HG03139 (cell line): ENCODE results near the gene MGMT.

Source experiments
- ATAC-seq: cut with Tn5 transposase; IDR thresholded peaks from one replicate; pipeline ENCODE4 v1.9.1; 2021; ENCODE audit not compliant: unreplicated experiment

MGMT gene

DNA sequence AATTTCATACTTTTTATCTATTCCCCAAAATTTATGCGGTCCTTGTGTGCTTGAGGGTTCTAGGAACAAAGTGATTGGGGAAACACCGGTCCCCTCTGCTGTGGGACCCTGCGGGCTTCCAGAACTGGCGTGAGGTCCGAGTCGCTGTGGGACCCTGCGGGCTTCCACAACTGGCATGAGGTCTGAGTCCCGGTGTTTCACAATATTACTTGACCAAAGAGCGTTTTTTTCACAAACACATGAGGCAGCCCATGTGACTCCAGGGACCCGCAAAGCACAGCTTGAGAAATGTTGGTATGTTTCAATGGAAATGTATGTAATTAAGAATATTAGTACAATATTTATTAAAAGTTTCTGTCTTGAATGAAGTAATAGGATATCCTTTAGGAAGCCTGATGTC is 212.2 kb downstream of the MGMT start:
- no peak for ATAC-seq

DNA sequence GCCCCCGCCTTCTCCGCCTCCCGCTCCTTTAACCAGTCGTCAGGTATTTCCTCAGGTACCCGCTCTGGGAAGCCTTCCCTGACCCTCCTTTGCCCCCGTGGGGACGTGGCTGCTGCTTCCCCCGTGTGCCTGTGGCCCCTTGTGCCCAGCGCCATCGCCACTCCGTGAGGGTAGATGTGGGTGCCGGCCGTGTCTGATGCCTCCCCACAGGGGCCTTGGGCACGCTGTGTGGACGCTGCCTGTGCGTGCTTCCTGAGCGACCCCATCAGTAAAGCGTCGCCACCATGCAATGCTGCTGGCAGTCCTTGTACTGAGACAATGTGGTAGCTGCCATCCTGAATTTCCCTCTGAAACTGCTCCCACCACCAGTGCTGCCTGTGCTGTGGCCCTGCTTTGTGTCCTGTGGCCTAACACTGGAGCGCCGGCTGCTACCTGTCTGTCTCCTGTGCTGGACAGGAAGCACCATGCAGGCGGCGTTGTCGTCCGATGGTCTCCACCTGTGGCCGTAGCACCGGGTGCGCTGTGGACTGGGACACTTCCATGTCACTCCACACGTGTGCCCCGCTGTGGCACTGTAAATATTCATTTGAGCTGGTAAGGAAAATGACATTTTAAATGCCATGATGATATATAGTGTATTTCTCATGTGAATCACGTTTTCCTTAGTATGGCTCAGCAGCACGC is 213.8 kb downstream of the MGMT start:
- ATAC-seq, result no peak

DNA sequence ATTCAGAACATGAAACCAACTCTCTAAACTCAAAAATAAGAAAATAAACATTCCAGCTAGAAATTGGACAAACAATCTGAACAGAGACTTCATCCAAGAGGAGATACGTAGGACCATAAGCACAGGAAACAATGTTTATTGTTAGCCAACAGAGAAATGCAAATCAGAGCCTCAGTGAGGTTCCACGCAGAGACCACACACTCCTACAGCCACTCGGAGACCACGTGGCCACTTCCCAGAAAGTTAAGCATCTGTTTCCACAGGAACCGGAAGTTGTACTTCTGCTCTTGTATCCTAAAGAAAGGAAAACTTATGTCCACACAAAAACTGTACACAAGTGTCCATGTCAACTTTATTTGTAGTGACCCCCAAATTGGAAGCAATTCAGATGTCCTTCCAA is 214.8 kb downstream of the MGMT start:
- no peak for ATAC-seq

DNA sequence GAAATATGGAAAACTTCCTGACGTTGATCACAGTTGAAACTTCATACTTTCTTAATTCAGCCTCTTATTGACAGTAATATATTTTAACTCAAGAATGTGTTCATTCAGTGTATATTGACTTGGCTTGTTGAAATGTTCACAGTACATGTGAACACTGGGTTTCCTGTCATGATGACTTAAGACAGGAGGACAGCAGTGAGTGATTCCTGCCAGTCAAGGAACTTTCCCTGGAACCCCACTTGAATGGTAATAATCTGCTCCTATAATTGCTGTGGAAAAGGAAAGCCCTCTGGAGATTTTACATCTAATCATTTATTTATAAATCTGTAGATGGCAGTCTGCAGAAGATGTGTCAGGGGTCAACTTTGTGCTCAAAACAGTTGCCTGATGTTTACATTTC is 216.5 kb downstream of the MGMT start:
- ATAC-seq, result no peak

DNA sequence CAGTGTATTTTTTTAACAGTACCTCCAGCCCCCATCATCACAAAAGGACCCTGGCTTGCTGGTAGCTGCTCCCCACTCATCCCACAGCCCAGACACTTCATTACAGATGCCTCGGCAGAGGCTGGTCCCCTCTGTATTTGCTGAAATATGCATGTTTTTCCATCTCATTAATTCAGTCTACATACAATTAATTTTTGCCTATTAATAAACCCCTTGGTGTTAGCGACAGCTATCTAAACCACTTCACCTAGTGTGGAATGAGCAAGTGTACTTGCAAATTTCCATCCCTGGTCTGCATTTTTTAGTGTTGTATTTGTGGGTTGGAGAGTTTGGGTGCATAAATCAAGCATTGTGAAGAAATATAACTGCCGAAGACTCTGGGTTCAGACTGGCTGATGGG is 216.9 kb downstream of the MGMT start:
- no peak for ATAC-seq

DNA sequence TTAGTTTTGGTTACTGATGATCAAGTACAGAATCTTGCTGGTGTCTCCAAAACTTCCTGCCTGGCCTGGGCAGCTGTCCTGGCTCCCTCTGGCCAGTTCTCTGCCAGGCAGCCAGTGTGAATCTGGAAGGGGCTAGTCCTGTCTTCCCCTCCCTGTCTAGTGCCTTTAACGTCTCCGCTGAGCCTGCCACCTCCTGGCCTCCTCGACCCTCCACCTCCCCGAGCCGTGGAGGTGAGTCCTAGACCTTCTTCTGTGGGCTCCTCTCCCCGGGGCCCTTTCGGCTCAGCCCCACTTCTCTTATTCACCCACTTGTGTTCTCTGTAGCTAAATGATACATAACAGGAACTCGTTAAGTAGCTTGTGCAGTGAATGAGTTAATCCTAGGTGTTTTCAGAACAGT is 218.2 kb downstream of the MGMT start:
- no peak for ATAC-seq

DNA sequence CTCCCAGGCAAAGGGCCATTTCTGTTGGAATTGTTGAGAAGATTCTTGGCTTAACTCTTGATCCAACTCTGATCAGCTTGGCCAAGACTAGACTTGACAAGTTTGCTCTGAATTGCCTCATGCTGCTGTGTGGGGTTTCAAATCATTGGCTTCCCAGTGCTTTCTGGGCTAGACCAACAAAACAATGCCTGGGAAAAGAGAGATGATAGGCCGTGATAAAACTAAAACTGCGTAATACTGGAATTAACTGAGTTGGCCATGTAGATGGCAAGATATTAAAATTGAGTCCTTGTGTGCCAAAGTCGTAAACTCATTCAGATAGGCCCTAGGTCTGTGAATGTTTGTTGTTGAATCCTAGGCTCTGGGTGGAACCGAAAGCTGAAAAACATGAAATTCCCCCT is 222.6 kb downstream of the MGMT start:
- ATAC-seq, result no peak

DNA sequence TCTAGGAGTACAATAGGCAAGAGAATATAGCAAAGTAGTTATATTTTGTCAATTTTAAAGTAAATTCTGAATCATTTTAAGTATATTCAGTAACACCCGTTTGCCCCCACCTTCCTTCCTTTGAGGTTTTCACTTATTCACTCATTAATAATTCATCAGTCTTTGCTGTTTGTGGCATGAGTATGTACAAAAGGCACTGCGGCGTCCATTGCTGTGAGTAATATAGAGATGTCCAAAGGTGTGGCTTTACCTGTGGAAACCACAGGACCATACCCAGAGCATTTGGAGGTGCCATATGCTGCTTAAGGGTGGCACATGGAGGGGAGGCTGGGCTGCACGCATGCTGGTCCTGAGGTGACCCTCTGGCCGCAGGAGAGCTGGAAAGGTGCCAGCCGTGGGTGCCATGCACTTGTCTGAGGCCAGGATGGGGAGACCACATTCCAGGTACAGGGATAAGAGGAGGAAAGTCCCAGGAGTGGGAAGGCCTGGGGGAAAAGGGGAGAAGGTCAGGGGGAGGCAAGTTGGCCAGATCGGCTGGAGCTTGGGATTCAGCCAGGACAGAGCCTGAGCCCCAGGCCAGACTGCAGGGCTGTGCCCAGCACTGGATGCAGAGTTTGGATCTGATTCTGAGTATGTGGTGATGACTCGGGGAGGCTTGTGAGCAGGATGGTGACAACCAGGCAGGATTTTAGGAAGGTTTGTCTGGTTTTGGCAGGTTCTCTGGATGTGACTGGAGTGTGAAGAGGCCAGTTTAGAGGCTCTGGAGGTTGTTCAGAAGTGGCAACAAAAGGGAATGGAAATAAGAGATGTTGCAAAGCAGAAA is 223.4 kb downstream of the MGMT start:
- no peak for ATAC-seq

DNA sequence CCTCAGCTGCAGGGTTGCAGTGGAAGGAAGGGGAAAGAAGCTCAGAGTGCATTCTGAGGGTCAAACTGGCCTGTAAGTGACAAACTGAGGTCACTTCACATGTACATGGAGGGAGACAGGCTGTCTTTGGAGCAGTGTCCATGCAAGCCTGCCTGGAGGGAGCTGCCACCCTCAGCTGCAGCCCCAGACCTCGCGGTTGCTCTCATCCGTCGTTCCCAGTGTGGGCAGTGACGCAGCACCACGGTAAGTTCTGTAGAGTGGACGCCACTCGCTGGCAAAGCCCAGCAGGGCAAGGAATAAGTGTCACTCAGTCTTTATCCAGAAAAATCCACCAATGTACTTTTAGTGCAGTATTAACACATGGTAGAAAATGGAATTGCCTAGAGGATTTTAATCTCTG is 225.7 kb downstream of the MGMT start:
- no peak for ATAC-seq

DNA sequence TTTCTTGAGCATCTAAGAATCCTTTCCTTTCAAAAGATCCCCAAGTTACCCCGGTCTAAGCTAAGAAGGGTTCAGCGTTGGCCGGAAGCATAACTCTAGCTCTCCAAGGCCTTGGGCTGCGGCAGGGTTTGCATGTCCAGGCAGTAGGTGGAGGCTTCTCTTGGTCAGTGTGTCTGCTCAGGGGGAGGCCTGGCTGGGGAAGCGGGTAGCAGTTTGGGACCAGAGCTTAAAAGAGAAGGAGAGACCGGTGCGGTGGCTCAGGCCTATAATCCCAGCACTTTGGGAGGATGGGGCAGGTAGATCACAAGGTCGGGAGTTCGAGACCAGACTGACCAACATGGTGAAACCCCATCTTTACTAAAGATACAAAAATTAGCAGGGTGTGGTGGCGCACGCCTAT is 226.3 kb downstream of the MGMT start:
- ATAC-seq, result no peak

DNA sequence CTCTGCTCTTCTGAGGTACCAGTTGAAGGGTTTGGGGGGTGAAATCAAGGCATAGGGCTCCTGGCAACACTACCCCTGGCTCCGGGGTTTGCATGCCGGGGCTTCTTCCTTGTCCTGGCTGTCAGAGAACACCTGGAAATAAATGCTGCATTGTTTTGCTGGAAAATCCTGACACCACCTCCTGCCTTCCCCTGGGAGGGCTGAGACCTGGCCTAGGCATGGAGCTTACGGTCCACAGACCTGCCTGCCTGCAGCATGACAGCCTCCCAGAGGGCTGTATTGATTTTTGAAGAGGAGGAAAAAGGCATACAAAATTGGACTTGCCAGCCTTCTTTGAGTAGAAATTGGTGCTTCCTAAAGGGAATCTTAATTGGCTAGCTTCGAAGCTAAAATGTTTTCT is 227.1 kb downstream of the MGMT start:
- ATAC-seq, result no peak

DNA sequence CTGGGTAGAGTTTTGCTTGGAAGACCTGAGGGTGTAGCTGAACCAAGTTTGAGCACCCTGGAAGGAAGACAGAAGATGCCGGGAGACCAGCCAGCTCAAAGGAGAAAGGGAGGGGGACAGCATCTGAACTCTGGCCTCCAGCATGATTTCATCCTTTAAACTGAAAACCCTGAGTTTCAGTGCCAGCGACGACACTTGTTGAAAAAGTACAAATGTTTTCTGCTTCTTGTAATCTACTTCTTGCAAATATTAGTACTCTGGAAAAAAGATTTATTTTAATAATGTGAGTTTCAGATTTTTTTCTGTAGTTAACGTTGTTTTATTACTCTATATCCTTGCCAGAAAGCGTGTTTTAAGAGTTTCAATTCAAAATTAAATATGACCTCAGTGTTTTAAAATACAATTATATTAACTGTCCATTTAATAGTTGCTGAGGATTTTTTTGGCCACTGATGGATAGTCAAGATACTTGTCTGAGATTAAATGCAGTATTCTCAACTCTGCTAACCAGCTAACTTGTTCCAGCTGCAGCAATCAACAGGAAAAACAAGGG is 227.7 kb downstream of the MGMT start:
- ATAC-seq, result no peak

DNA sequence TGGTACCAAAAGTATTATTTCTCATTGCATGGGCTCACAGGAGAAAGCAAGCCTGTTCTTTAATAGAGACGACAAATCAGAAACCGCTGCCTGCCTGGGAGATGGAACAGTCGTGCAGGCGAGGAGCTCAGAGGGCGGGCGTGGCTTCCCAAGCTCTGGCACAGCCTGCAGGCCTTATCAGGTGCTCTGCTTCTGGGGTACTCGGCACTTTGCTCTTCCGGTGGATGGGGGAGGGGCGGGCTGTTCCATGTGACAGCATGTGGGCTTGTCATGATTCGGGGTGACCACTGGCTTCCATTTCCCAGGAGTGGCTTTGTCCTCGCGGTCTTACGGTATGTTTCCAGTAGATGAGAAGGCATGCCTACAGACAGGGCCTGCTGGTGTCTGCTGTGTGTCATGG is 228.6 kb downstream of the MGMT start:
- no peak for ATAC-seq

DNA sequence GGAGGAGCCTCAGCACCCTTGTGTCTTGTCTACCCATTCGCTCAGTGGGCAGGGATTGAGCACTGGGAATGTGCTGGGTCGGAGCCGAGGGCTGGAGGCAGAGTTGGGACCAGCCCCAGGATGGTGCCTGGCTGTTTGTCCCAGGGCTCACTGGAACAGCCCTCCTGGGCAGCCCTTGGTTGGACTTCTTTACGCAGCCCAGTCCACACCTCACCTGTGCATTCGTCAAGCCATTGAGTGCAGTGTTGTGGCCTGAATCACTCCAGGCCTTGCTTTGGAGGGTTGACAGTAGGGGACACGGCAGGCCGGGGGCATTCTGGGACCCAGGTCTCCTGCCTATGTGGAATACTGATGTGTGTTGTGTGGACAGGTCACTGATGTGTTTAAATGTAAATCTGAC is 229.6 kb downstream of the MGMT start:
- ATAC-seq, result no peak

DNA sequence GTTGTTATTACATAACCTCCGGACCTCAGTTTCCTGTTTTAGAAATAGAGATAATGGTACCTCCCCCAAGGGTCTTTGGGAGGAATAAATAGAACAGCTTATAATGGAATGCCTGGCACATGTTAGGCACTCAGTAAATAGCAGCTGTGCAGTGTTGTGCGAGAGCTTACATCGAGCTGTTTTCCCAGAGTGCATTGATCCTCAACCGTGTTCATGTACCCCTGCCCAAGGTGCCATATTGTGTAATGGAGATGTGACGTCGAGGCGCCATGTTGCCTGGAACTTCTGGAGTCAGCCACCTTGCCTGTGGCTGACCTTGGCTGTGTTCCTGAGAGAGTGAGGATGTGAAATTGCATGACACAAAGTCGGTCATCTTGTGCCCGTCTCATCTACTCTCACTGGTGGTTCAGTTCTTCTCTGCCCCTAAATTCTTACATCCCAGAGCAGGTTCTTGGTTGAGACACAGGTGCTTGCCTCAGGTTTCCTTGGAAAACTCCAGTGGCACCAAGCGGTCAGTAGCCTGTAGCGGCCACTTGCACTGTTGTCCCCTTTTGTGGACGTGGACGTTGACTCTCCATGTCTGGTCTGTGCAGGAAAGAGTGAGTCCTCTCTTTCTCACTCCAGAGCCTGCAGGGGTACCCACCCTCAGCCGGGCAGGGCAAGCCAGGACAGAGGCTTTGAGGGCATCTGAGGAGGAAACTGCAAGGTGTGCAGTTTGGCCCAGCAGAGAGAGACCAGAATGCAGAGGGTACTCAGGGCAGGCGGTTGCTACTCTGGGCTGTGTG is 230.6 kb downstream of the MGMT start:
- ATAC-seq, result no peak

DNA sequence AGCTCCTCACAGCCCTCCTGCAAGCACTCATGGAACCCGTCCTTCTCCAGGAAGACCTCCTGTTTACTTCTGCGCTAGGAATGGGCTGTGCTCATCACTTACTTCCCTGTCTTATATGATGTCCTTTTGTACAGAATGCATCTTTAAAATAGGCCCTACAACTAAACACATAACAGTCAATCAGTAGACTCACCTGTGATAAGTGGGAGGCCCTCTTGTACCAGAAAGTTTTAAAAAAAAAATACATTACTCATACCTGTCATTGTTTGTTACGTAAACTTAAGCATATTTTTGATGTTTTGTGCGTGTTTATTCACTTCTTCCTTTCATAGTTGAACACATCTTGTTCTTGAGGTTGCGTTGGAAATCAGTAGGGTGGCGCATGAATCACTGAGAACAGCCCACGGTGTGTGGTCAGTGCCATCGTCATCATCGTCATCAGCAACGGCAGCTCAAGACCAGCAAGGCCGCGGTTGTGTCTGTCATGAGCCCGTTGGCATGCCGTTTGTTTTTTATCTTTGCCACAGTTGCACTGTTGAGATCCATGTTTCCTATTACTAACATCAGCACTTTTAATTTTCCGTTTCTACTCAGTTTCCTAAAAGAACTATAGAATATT is 232.8 kb downstream of the MGMT start:
- ATAC-seq, result no peak

DNA sequence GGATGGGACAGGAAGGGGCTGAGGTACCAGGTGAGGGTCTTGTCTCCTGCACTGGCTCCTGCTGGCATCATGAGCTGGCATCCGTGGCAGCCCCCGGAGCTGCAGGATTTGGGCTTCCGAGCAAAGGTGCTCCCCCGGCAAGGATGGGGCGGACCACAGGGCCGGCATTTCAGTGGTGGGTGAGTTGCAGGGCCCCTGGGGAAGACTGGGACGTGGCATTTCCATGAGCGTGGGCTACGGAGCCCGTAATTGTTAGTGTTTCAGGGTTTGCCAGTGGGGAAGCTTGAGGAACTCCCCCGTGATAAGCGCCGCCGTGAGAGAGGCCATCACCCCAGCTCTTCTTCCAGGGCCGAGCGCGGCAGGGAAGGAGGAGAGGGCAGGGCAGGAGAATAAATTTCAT is 235.6 kb downstream of the MGMT start:
- ATAC-seq, result no peak

DNA sequence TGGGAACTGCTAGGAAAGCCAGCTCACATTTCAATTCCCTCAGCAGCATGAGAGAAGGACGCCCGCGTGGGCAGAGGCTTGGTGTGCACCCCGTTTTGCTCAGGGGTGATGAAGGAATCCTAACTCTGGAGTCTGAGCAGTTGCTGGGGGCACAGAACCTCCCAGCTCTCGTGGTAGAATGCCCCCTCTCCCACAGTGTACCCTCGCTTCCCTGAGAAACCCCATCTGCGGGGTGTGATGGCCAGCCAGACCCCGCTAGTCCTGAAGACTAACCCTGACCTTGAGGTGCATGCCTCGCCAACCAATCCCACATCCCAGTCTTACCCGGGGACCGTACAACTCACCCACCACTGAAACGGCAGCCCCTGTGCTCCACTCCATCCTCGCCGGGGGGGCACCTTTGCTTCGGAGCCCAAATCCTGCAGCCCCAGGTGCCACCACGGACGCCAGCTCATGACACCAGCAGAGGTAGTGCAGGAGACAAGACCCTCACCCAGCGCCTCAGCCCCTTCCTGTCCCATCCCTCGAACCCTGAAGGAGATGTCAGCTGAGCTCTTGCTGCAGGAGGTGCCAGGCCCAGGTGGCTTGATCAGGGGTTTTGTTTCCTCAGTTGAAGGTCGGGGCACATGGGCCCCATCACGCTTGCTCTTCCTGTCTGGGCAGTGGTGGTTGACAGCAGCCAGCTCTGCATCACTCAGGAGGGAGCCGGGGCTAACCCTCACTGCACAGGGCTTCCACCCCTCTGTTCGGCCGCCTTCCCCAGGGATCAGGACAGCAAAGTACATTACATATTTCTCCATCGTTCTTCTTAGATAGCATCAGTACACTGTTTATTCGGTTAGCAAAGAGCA is 236.5 kb downstream of the MGMT start:
- ATAC-seq, result no peak

DNA sequence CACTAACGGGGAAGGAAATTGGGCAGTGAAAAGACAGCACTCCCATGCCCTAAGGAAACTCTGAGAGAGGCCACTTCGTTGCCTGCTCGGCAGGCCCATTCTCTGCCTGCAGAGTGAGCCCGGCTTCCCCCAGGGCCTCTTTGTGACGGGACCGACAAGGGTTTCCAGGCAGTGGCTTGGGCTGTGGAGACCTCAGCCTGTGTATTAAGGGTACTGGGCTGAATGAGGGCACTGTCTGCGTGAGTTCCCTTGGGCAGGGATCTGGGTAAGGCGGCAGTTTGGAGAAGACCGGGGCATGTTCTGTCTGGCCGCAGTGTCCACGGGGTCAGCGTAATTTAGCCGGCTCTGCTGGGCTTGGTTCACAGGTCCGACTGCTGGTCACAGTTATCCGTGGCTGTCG is 237.2 kb downstream of the MGMT start:
- no peak for ATAC-seq

DNA sequence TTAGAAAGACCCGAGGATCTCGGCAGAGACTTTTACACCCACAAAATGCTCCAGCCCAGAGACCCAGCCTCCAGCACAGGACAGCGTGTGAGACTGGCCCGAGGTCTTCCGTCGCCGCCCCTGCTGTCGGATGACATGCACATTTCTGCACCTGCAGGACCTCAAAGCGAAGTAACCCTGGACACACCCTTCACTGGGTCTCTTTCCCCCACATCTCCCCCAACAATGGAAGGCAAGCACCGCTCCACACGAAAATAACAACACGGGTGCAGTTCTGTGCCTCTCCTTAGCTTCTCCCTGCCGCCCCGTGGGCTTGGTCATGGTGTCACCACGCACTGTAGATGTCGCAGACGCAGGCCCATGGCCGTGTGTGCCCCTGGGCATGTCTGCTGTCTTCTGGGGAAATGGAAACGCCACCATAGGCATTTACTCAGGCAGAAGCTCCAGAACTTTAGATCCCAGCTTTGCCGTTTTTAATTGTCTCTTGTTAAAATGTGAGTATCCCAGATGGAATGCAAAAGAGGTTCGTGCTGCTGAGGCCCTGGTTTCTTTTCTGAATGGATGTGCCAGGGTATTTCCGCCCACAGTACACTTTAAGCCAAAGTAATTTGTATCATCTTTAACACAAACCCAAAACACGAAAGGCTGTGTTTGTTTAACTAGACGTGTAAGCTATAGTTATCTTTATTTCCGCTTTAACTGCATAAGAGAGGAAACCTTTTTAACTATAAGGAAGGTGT is 237.9 kb downstream of the MGMT start:
- ATAC-seq, result no peak
